Tibial artery (tissue), 4 donors: ENCODE data around the gene CCM2L.

Experiments used
- DNase-seq, 2 donors: peaks; one replicate each; pipeline ENCODE4 v3.0.0-alpha.2; 2019
- H3K27ac ChIP-seq, 2 donors: fragments of 200-600 bp; sonication (generic) in 1 of 2; 1 replicate in 1 of 2; 2 replicates in 1 of 2; pipeline ENCODE4 v1.5.1; 2018 to 2019; ENCODE audit warnings: mild to moderate bottlenecking in 1 of 2
- H3K27me3 ChIP-seq, 2 donors: fragments of 200-600 bp; sonication (generic) in 1 of 2; one replicate each; pipeline versions ENCODE4 v1.5.1 to v1.6.0; 2016 to 2019
- H3K36me3 ChIP-seq, 3 donors: fragments of 200-600 bp; sonication (generic) in 2 of 3; one replicate each; pipeline ENCODE4 v1.5.1; 2016 to 2019; ENCODE audit warnings: mild to moderate bottlenecking in 2 of 3
- H3K4me1 ChIP-seq, 4 donors: fragments of 200-600 bp; sonication (generic) in 2 of 4; 1 replicate in 3 of 4; 2 replicates in 1 of 4; pipeline ENCODE4 v1.5.1; 2016 to 2019
- H3K4me3 ChIP-seq, 2 donors: fragments of 200-600 bp; sonication (generic) in 1 of 2; 1 replicate in 1 of 2; 2 replicates in 1 of 2; pipeline ENCODE4 v1.5.1; 2018 to 2019; ENCODE audit warnings: mild to moderate bottlenecking in 2 of 2
- H3K9me3 ChIP-seq, 3 donors: fragments of 200-600 bp; sonication (generic) in 1 of 3; one replicate each; pipeline ENCODE4 v1.5.1; 2016 to 2019
- intact Hi-C: fragments of 100-400 bp; cut with DNase I; formaldehyde crosslinking; loops from one replicate; pipeline ENCODE4 v1.15.0; 2023; ENCODE audit warnings: low total_unique reads
- TF ChIP-seq, protein P1 (sequence below), 2 experiments: fragments of 200-600 bp in 1 of 2; fragments of 450-650 bp in 1 of 2; IDR thresholded peaks; one replicate each; pipeline ENCODE4 v1.5.1; 2017 to 2019; ENCODE audit warnings: antibody characterized with exemption in 2 of 2, mild to moderate bottlenecking in 1 of 2, moderate library complexity in 1 of 2

CCM2L gene

GRCh38 chr20:31975874-31976273, 34.4 kb upstream of the CCM2L start:
- Histone ChIP-seq H3K4me1 (no peaks in the 10 kb centered on the region), H3K4me3 (no peak overlapping the region), H3K27me3 (peaks cover 0 to 52% of the 10 kb centered on the region in 2 donors), H3K27ac (no peak overlapping the region), H3K36me3 (no peaks in the 10 kb centered on the region), H3K9me3 (no peaks in the 10 kb centered on the region)
- no peak for DNase-seq
- intact Hi-C loops: no loop called here
- TF ChIP-seq, protein P1, sequence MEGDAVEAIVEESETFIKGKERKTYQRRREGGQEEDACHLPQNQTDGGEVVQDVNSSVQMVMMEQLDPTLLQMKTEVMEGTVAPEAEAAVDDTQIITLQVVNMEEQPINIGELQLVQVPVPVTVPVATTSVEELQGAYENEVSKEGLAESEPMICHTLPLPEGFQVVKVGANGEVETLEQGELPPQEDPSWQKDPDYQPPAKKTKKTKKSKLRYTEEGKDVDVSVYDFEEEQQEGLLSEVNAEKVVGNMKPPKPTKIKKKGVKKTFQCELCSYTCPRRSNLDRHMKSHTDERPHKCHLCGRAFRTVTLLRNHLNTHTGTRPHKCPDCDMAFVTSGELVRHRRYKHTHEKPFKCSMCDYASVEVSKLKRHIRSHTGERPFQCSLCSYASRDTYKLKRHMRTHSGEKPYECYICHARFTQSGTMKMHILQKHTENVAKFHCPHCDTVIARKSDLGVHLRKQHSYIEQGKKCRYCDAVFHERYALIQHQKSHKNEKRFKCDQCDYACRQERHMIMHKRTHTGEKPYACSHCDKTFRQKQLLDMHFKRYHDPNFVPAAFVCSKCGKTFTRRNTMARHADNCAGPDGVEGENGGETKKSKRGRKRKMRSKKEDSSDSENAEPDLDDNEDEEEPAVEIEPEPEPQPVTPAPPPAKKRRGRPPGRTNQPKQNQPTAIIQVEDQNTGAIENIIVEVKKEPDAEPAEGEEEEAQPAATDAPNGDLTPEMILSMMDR (IDR thresholded peaks at IDR 0.05): no peak

DNA sequence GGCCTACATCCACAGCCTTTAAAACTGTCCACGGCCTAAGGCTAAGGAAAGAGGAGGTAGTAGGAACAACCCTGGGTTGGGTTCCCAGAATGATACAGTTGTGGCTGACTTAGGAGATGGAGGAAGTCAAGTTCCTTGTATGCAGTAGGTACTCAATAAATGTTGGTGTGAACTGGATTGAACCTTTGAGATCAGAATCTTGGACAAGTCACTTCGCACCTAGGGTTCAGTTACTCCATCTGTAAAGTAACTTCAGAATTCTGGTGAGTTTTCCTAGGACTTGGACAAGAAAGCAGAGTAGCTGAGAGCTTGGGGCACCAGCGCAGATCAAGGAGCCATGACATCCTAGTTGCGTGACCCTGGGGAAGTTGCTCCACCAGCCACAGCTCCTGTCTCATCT, 33.2 kb upstream of the CCM2L start:
- peaks cover 0 to 58% of the 10 kb centered on the region in 2 donors for H3K27me3 ChIP-seq
- intact Hi-C loops: no loop called here
- no peaks in the 10 kb centered on the region for H3K36me3 ChIP-seq
- no peak for DNase-seq
- H3K4me1 ChIP-seq: no peaks in the 10 kb centered on the region
- TF ChIP-seq, protein P1 (IDR thresholded peaks at IDR 0.05): no peak
- H3K27ac ChIP-seq: no peak overlapping the region
- no peak overlapping the region for H3K4me3 ChIP-seq
- no peaks in the 10 kb centered on the region for H3K9me3 ChIP-seq

- Histone ChIP-seq H3K36me3 (no peaks in the 10 kb centered on the region), H3K4me3 (no peak overlapping the region), H3K27me3 (peaks cover 0 to 46% of the 10 kb centered on the region in 2 donors), H3K4me1 (no peaks in the 10 kb centered on the region), H3K9me3 (no peaks in the 10 kb centered on the region), H3K27ac (no peak overlapping the region)
- no peak for DNase-seq
- intact Hi-C loops: no loop called here
- TF ChIP-seq, protein P1 (IDR thresholded peaks at IDR 0.05): no peak
These were observed 30.4 kb upstream of the CCM2L start for GRCh38 chr20:31979713-31980426.

DNA sequence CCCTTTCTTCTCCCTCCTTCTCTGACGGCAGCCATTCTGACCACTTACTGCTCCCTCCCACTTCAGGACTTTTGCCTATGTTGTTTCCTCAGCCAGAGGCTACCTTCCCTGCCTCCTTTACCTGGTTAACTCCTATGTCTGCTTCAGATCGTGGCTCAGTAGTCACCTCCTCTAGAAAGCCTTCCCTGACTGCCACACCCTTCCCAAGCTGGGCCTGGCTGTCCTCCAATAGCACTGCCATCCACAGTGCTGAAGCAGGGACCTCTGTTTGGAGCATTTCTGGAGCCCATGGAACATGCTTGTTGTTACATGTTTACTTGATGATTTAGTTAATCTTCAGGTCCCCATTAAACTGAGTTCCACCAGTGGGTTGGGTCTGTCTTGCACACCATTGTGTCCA, 28.5 kb upstream of the CCM2L start:
- intact Hi-C loops: no loop called here
- DNase-seq: no peak
- TF ChIP-seq, protein P1 (IDR thresholded peaks at IDR 0.05): no peak

GRCh38 chr20:31984981-31985471, 25.2 kb upstream of the CCM2L start:
- no peaks in the 10 kb centered on the region for H3K36me3 ChIP-seq
- TF ChIP-seq, protein P1 (IDR thresholded peaks at IDR 0.05): no peak
- DNase-seq: no peak
- H3K4me3 ChIP-seq: no peak overlapping the region
- no peaks in the 10 kb centered on the region for H3K4me1 ChIP-seq
- H3K27me3 ChIP-seq: peaks cover 0 to 16% of the 10 kb centered on the region in 2 donors
- no peaks in the 10 kb centered on the region for H3K9me3 ChIP-seq
- H3K27ac ChIP-seq: no peak overlapping the region
- intact Hi-C loops: no loop called here

More for the DNA sequence above, 28.5 kb upstream of the CCM2L start:
- Histone ChIP-seq H3K9me3 (no peaks in the 10 kb centered on the region), H3K27me3 (peaks cover 0 to 31% of the 10 kb centered on the region in 2 donors), H3K4me3 (no peak overlapping the region), H3K4me1 (no peaks in the 10 kb centered on the region), H3K36me3 (no peaks in the 10 kb centered on the region), H3K27ac (no peak overlapping the region)
